ENCODE results near the gene CHST9.
A peak's percentile ranks its signal among the peaks of the same experiment; 100 is the strongest.

Gene CHST9

GRCh38 chr18:27081701-27082100 is 103.4 kb downstream of the CHST9 start:
- DNase-seq = no peak

DNA sequence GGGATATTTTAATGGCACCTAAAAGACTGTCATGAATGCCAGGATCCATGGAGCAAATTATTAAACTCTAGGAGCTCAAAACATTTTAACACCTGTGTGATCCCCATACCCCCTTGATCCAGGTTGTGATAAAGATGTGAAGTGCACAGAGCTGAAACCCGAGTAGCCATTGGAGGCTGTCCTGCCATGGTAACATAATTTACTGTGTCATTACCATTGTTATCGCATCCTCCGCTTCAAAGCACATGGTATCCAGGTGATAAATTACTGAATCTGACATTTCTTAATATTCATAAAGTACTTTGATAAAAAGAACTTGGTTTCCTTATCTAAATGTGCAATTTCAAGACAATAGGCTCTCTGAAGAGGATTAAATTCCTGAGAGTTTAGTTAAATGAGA is 109.3 kb downstream of the CHST9 start:
- DNase-seq = no peak

DNA sequence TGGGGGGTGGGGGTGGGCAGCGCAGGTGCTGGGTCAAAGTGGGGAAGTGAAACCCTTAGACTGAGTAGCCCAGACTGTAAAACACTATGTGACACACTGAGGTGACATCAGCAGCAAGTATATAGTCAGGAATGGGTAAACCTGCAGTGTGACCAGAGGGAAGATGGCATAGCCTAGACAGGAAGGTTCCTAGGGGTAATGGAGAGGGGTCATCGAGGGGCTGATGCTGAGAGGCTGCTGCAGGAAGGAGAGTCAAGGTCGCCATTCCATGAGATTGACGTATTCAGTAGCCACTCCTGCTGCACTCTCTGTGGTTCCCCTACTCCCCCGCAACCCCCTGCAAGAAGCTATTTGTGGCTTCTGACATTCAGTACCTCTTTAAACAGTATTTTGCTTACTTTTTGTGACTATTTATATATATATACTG is 111.7 kb downstream of the CHST9 start:
- no peak for DNase-seq

DNA sequence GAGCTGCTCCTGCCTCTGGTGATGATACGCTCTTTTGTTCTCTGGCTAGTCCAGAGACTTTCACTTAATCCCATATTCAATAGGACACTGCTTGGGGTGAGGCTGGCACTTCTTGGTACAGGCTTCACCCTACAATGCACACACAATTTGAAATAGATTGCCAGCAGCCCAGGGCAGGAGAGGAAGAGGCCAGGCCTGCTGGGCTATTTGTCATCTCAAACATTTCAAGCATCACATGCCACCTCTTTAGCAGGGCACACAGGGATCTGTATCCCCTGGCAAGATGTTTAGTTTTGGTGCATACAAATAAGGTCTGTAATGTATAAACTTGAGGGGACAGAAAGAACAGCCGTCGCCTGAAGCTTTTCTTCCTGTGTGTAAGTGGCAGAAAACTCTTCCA is 120.4 kb downstream of the CHST9 start:
- no peak for DNase-seq

- DNase-seq = no peak
These were observed 122.3 kb downstream of the CHST9 start for GRCh38 chr18:27062802-27063201.

DNA sequence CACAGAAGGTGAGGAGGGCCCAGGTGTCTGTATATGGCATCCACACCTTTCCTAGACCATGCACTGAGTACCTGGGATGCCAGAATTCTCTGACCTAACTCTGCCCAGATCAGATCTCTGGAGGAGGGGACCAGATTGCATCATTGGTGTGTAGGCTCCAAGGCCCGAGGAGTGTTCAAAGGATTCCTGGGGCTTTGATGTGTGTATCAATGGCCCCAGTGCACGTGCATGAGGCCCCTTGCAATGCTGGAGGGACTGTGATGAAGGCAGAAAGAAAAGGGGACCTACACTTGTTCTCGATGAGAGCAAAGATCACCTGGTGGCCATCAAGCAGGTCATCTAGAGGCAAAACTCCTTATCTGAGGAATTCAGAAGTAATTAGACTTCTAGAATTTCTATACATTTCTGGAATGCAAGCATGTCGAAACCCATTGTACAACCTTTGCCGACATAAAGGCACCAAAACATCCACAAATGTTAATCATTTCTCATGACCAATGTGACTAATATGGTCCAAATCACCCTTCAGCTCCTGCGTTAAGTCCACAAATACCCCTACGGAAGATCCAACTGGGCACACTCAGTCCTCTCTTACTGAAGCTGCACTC is 123.5 kb downstream of the CHST9 start:
- DNase-seq = no peak

GRCh38 chr18:27057519-27058234 is 127.4 kb downstream of the CHST9 start:
- no peak for DNase-seq

DNA sequence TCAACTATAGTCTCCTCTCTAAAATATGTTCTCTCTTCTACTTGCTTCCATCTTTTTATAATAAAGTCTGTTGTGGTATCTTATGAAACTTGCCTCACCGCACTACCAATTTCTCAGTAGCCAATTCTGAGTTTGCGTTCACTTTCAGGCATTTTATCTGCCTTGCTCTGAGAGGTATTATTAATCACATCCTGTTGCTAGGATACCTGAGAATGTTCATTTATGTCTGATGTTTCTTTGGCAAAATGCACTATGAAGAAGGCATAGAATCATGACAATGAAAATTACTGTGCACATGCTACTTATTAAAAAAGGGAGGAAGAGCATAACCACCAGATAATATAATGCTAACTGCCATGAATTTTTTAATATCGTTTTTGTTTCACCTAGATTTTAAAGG is 130.2 kb downstream of the CHST9 start:
- DNase-seq = no peak

- DNase-seq = no peak
These were observed 135.1 kb downstream of the CHST9 start for GRCh38 chr18:27049969-27050368.

DNA sequence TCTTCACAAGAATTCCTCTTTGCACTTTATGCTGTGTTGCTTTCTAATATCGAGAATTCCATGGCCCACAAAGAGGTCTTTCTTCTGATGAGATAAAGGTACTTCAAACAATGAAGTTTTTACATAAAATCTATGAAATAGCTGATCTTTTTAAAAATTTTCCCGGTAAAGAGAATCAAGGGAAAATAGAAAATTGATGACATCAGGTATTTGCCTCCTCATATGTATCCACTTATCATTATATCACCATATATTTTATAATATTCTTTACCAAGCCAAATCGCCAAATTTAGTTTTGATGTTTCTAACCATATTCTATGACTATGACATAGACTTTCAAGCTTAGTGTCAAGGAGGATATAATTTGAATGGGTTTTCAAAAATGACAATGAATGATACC is 139.8 kb downstream of the CHST9 start:
- no peak for DNase-seq

DNA sequence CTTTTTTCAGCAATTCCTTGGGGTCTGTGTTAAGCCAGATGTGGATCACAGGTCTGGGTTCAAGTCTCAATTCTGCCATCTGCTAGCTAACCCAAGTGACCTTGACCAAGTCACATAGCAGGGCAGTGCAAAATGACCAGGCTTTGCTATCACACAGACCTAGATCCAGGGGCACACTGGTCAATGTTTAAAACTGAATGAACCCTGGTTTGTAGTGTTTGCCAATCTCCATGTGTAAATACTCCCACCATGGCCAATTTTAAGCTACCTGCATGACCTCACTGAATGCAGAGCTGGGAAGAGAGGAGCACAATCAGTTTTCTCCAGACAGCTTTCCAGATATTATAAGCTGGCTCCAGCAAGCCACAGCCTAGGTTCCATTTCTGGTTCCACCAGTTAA is 142.9 kb downstream of the CHST9 start:
- no peak for DNase-seq

DNA sequence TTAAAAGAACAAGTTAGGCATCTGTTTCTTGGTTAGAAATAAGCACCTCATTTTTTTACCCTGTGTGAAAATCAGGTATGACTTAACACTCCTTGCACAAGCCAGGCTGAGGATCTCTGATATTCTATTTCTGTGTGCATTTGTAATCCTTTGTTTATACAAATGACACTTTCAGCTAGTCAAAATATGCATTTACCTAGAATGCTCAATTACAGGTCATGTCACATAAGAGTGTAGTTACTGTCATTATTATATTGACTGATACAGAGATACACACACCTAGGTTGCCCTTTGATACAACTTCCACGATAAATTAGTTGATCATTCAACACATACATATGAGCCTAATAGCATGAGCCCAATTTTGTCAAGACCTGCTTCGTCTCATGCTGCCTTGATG is 144.3 kb downstream of the CHST9 start:
- DNase-seq = no peak

DNA sequence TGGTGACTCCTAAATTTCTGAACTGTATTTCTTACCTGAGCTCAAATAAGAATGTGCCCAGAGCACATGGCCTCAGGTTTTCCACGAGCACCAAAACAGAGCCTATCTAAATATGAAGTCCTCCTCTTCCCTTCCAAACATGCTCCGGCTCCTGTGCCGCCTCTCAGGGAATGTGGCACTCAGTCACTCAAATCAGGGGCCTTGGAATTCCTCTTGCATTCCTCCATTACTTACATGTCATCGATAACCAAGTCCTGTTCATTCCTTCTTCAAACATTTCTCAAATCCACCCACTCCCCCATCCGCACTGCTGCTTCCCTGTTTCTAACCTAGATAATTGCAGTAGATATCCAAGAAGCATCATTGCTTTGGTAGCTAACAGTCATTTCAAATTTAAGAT is 151.4 kb downstream of the CHST9 start:
- DNase-seq = no peak

DNA sequence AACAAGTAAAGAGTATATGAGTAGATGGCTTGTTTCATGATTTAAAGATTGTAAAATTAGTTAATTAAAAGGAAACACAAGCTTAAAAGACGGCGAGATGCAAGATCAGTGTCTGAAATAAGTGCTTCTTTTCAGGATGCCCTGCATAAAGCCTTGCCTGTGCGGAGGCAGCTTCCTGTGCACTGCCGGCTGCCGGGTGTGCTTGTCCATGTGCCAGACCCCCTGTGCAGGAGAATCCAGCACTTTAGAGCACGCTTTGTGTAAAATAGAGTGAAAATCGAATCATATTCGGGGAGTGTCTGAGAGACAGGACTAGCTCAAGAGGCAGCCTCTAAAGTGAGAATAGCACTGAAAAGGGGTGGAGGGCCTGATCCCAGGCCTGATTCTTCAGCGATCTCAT is 154.7 kb downstream of the CHST9 start:
- DNase-seq = no peak

GRCh38 chr18:27022477-27022876 is 162.6 kb downstream of the CHST9 start:
- no peak for DNase-seq

GRCh38 chr18:27017901-27018500 is 167.1 kb downstream of the CHST9 start:
- peak in 1 of 4 experiments; percentile 6 for DNase-seq

- no peak for DNase-seq
These were observed 170.3 kb downstream of the CHST9 start for GRCh38 chr18:27014841-27015240.

DNA sequence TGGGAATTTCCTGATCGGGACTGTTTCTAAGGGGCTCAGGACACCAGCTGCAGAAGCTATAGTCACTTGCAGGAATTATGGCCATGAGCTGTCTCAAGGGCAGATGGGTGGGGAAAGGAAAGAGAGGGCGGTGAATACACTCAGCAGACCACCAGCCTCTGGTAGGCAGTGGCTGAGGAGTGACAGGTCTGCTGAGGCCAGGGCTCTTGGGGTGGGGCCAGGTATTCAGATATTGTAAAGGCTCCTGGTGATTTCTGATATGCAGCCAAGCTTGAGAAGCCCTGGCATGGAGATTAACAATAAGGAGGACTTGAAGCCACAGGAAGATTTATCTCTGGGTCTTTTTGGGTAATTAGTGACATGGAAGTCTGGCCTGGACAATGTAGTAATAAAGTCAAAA is 174.3 kb downstream of the CHST9 start:
- DNase-seq = no peak

- DNase-seq = no peak
These were observed 175.8 kb downstream of the CHST9 start for GRCh38 chr18:27009293-27009692.

- no peak for DNase-seq
These were observed 176.5 kb downstream of the CHST9 start for GRCh38 chr18:27008575-27008974.

- DNase-seq = no peak
These were observed 177.2 kb downstream of the CHST9 start for GRCh38 chr18:27007880-27008279.

GRCh38 chr18:27005589-27005988 is 179.5 kb downstream of the CHST9 start:
- peak in 3 of 4 experiments; percentile 3 to 13 (median 4) for DNase-seq

- peak in 1 of 4 experiments; percentile 14 for DNase-seq
These were observed 180.9 kb downstream of the CHST9 start for GRCh38 chr18:27004056-27004829.

Data from suppressor macrophage (primary cell).